ENCODE results near the gene TARS3. TPM values are rescaled to one million over a fixed set of nuclear protein-coding genes. Genes with fewer than 3 reads are reported as not detected.

The TARS3 gene
- total RNA-seq, 4 donors from 2014 or later = 22.8 to 58.6 (median 26.6) TPM

GRCh38 chr15:101608201-101608600 is 116.1 kb downstream of the TARS3 start:
- no peak for DNase-seq
- TF ChIP-seq POLR2A (IDR thresholded peaks at IDR 0.05) = no peak
- no peak for TF ChIP-seq CTCF (IDR thresholded peaks at IDR 0.05)
- H3K27ac ChIP-seq = no peak overlapping the region
- no peaks in the 10 kb centered on the region for H3K9me3 ChIP-seq
- WGBS, 2 donors = 75 to 86% methylated on average over 9 of the region's 9 CpGs
- intact Hi-C loops (cut with DNase I) = no loop called here
- no peak overlapping the region for H3K4me3 ChIP-seq (replicated peaks in 1 of 3)
- no peaks in the 10 kb centered on the region for H3K36me3 ChIP-seq
- H3K27me3 ChIP-seq = no peaks in the 10 kb centered on the region
- peaks cover 2 to 5% of the 10 kb centered on the region in 2 donors for H3K4me1 ChIP-seq

DNA sequence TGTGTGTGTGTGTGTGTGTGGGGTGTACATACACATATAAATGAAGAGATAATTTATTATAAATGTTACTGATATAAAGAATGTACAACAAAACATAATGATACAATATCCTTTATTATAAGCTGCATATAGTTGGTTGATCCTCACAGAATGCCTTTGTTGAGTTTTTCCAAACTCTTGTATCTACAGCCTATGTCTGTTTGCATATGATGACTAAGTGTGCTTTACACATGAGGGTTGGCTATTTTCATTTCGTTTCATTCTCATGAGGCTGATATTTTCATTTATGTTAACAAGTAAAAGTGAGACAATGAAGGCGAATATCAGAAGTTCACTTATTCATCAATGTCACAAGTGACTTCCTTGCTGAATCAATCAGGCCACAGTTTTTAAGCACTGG is 117.2 kb downstream of the TARS3 start:
- H3K36me3 ChIP-seq = no peaks in the 10 kb centered on the region
- no peak overlapping the region for H3K27ac ChIP-seq
- no peak for DNase-seq
- H3K9me3 ChIP-seq = no peaks in the 10 kb centered on the region
- H3K27me3 ChIP-seq = no peaks in the 10 kb centered on the region
- H3K4me1 ChIP-seq = no peaks in the 10 kb centered on the region
- no peak overlapping the region for H3K4me3 ChIP-seq (replicated peaks in 1 of 3)
- TF ChIP-seq CTCF (IDR thresholded peaks at IDR 0.05) (no peak), POLR2A (IDR thresholded peaks at IDR 0.05) (no peak)
- WGBS, 2 donors = 83 to 87% methylated on average over 2 of the region's 2 CpGs
- intact Hi-C loops (cut with DNase I) = no loop called here

DNA sequence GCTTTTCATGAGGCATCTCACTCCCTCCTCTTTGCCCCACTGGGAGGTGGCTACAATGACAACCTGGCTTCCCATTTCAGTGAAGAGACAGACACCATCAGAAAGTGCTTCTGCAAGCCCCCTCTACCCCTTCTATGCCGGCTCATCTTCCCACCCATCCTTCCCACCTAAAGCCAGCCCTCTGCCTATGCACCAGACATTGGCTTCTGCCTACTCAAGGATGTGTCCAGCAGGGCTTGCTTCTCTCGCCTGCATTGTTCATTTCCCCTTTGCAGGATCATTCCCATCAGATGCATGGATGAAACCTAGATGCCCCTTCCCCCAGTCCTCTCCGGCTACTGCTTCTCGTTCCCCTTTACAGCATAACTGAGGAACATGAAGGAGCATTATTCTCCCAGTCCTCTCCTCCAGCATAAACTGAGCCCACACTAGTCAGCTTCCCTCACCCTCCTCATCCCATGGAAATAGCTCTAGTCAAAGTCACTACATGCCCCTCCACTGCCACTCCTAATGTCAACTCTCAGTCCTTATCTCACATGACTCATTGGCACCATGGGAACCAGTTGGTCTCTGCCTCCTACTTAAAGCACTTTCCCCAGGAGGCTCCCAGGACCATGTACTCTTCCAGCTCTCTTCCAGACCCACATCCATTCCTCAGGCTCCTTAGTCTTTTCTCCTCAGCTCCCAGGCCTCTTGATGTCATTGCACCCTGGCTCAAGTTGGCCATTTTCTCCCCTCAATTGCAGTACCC is 120.0 kb downstream of the TARS3 start:
- Histone ChIP-seq H3K27me3 (no peaks in the 10 kb centered on the region), H3K36me3 (no peaks in the 10 kb centered on the region), H3K4me1 (no peaks in the 10 kb centered on the region), H3K9me3 (no peaks in the 10 kb centered on the region), H3K27ac (no peak overlapping the region), H3K4me3 (replicated peaks in 1 of 3) (no peak overlapping the region)
- TF ChIP-seq CTCF (IDR thresholded peaks at IDR 0.05) (no peak), POLR2A (IDR thresholded peaks at IDR 0.05) (no peak)
- no peak for DNase-seq
- 89 to 95% methylated on average over 4 of the region's 4 CpGs for WGBS, 2 donors
- intact Hi-C loops (cut with DNase I) = no loop called here

Small RNA genes lying within 50 kb of the gene (small RNA-seq; reads per million reads assigned to genes)
- gene RN7SL209P (not detected), gene RNU6-807P (not detected)

Other genes starting within 250 kb of the TARS3 start
- 10 to 100 TPM in 2 of 4 donors, 1 to 10 TPM in 2; 4.0 to 28.6 (median 17.5) TPM for gene PCSK6, start 234.8 kb downstream of the TARS3 start, total RNA-seq
- 10 to 100 TPM; 54.8 to 92.5 (median 71.5) TPM for gene TM2D3, start 72.1 kb downstream of the TARS3 start, total RNA-seq
- gene OR4F6, start 79.0 kb upstream of the TARS3 start, total RNA-seq = not detected
- not detected for gene OR4F15, start 87.7 kb upstream of the TARS3 start, total RNA-seq

Data from thyroid gland (tissue), 4 donors.